K562 (cell line): ENCODE measurements around the gene ACSF3. TPM values are rescaled to one million over a fixed set of nuclear protein-coding genes. Genes with fewer than 3 reads are reported as not detected.
A peak's percentile ranks its signal among the peaks of the same experiment; 100 is the strongest.

Experiments used
- ATAC-seq: fragments of 200-7000 bp; cut with Tn5 transposase; 3 replicates; pipeline ENCODE4 v1.9.1; 2020; ENCODE audit warnings: moderate library complexity
- BruUV-seq: library from RNA; stranded (reverse); fragments of 400-500 nt; replicated peaks from 2 replicates; lab custom pipeline; 2021; lab: Mats Ljungman, UMichigan
- CTCF ChIA-PET: fragments of 300-600 bp; formaldehyde crosslinking; extraction: SDS; loops from one replicate; lab custom pipeline; 2021; ENCODE audit warnings: low intra/inter-chr PET ratio; lab: Yijun Ruan, JAX
- POLR2A ChIA-PET: fragments of 300-600, 350-650 bp; sonication (Branson Sonifier 250); formaldehyde crosslinking; extraction: SDS; loops from one replicate; lab custom pipeline; 2021; ENCODE audit warnings: antibody characterized with exemption, inconsistent platforms; lab: Yijun Ruan, JAX
- DNase-seq, 4 experiments: peaks; one replicate each; pipeline versions ENCODE4 v3.0.0 to v3.0.0-alpha.2; 2011 to 2018; ENCODE audit warnings: low spot score in 3 of 4, mixed read lengths in 3 of 4; ENCODE audit errors: extremely low read depth in 1 of 4
- FAIRE-seq: peaks from 2 replicates; lab custom pipeline; 2011; peaks lifted over from hg19 to GRCh38; lab: Jason Lieb, UNC
- H2AFZ ChIP-seq: 2 replicates; pipeline ENCODE4 v1.6.0; 2011; ENCODE audit warnings: low read depth, low read length, control low read depth, inconsistent platforms
- H3K27ac ChIP-seq: fragments of 200-600 bp; 3 replicates; pipeline ENCODE4 v1.8.0; 2011; ENCODE audit warnings: low read depth, mild to moderate bottlenecking, control low read depth, inconsistent platforms, low read length, moderate library complexity, mixed read lengths; ENCODE audit errors: extremely low read depth
- H3K27me3 ChIP-seq, 2 experiments: fragments of 300-600 bp in 1 of 2; 2 replicates in 1 of 2; 3 replicates in 1 of 2; pipeline versions ENCODE4 v1.6.0 to v1.8.0; 2011; ENCODE audit warnings: inconsistent platforms in 2 of 2, low read length in 2 of 2, mild to moderate bottlenecking in 1 of 2, mixed read lengths in 1 of 2, moderate library complexity in 1 of 2; ENCODE audit not compliant: control insufficient read depth in 2 of 2, insufficient read depth in 2 of 2
- H3K36me3 ChIP-seq: fragments of 300-600 bp; 3 replicates; pipeline ENCODE4 v1.8.0; 2011; ENCODE audit warnings: mild to moderate bottlenecking, low read length, inconsistent platforms; ENCODE audit not compliant: control insufficient read depth, insufficient read depth
- H3K4me1 ChIP-seq, 2 experiments: fragments of 200-600 bp in 1 of 2; replicated peaks in 1 of 2; 2 replicates in 1 of 2; 3 replicates in 1 of 2; pipeline versions ENCODE4 v1.5.1 to v1.8.0; 2011; ENCODE audit warnings: inconsistent platforms in 2 of 2, low read length in 2 of 2, mild to moderate bottlenecking in 1 of 2, mixed read lengths in 1 of 2, moderate library complexity in 1 of 2; ENCODE audit not compliant: control insufficient read depth in 2 of 2, insufficient read depth in 2 of 2
- H3K4me2 ChIP-seq: 2 replicates; pipeline ENCODE4 v1.6.1; 2011; ENCODE audit warnings: low read length, control low read depth, inconsistent platforms, mixed read lengths; ENCODE audit not compliant: insufficient read depth
- H3K4me3 ChIP-seq: fragments of 200-600 bp; sonication (generic), shearing (Covaris generic); 2 replicates; pipeline ENCODE4 v1.5.1; 2016; ENCODE audit warnings: control low read depth, inconsistent platforms
- H3K79me2 ChIP-seq: fragments of 200-600 bp; 3 replicates; pipeline ENCODE4 v1.8.0; 2011; ENCODE audit warnings: low read length, inconsistent platforms; ENCODE audit not compliant: control insufficient read depth, insufficient read depth
- H3K9ac ChIP-seq, 2 experiments: 2 replicates each; pipeline versions ENCODE4 v1.6.0 to v1.6.1; 2011; ENCODE audit warnings: low read depth in 2 of 2, low read length in 2 of 2, control low read depth in 1 of 2, inconsistent platforms in 1 of 2, mild to moderate bottlenecking in 1 of 2, mixed read lengths in 1 of 2; ENCODE audit not compliant: insufficient read depth in 1 of 2
- H3K9me1 ChIP-seq: one replicate; pipeline ENCODE4 v1.6.0; 2011; ENCODE audit warnings: inconsistent platforms, mild to moderate bottlenecking, low read length, moderate library complexity; ENCODE audit not compliant: control insufficient read depth, insufficient read depth
- H3K9me3 ChIP-seq: replicated peaks from 2 replicates; pipeline ENCODE4 v1.5.1; 2011; ENCODE audit warnings: low read depth, low read length, inconsistent platforms; ENCODE audit not compliant: control insufficient read depth, insufficient read depth
- H4K20me1 ChIP-seq: replicated peaks from 2 replicates; pipeline ENCODE4 v1.6.1; 2011; ENCODE audit warnings: low read length, inconsistent platforms, mixed read lengths; ENCODE audit not compliant: control insufficient read depth, insufficient read depth
- EGR1 ChIP-seq: fragments of 450-650 bp; conservative IDR thresholded peaks from 2 replicates; pipeline ENCODE4 v1.6.1; 2017; ENCODE audit warnings: mild to moderate bottlenecking
- GABPB2 ChIP-seq: fragments of 250-450 bp; sonication (Bioruptor Pico); conservative IDR thresholded peaks from 2 replicates; pipeline ENCODE4 v1.5.1; 2021; ENCODE audit warnings: mild to moderate bottlenecking
- MYC ChIP-seq, 2 experiments: fragments of 250-450 bp in 1 of 2; sonication (Bioruptor Pico) in 1 of 2; IDR thresholded peaks; 2 replicates each; pipeline versions ENCODE4 v1.5.1 to v1.6.1; 2012 to 2021; ENCODE audit warnings: low read depth in 2 of 2, borderline replicate concordance in 1 of 2, improper control_type of control experiment in 1 of 2, low read length in 1 of 2, mild to moderate bottlenecking in 1 of 2, moderate library complexity in 1 of 2
- RERE ChIP-seq: sonication (generic); formaldehyde crosslinking; IDR thresholded peaks from 2 replicates; pipeline ENCODE4 v1.8.0; 2023; ENCODE audit warnings: missing genetic modification reagents, mild to moderate bottlenecking, borderline replicate concordance
- TFAP4 ChIP-seq: sonication (generic); formaldehyde crosslinking; IDR thresholded peaks from 2 replicates; pipeline ENCODE4 v1.8.0; 2022; ENCODE audit warnings: missing genetic modification reagents, mild to moderate bottlenecking, moderate library complexity, borderline replicate concordance
- ZFP91 ChIP-seq: sonication (generic); formaldehyde crosslinking; IDR thresholded peaks from 2 replicates; pipeline ENCODE4 v1.8.0; 2022; ENCODE audit warnings: mild to moderate bottlenecking, missing genetic modification reagents
- ZNF354B ChIP-seq: fragments of 250-450 bp; sonication (Bioruptor Pico); IDR thresholded peaks from 2 replicates; pipeline ENCODE4 v1.4.0; 2020
- WGBS: fragments of 100-300 bp; shearing (Covaris generic); methylation state at CpG from one replicate; pipeline ENCODE4 v1.1.6; 2016; ENCODE audit warnings: low coverage, mixed read lengths; ENCODE audit not compliant: insufficient coverage; ENCODE audit errors: missing lambda C conversion rate; 5-methylcytosine and 5-hydroxymethylcytosine counted together
- in situ Hi-C: fragments of 300-500 bp; cut with MboI; formaldehyde crosslinking; loops from 4 replicates; pipeline ENCODE4 v1.15.0; 2018; ENCODE audit warnings: inconsistent platforms, mixed read lengths
- intact Hi-C: fragments of 100-400 bp; cut with micrococcal nuclease; formaldehyde crosslinking; loops from 2 replicates; pipeline ENCODE4 v1.14.2; 2022
- polyA plus RNA-seq, 8 experiments: library from polyadenylated mRNA; depleted of rRNA in 4 of 8; stranded (reverse) in 5 of 8; unstranded in 3 of 8; fragments of >200 nt; fragmentation: Nextera tagmentation in 2 of 8; fragmentation: Illumina TruSeq in 1 of 8; extraction: Ambion mirVana in 2 of 8; extraction: Trizol in 1 of 8; gene quantifications; 2 replicates each; pipeline versions ENCODE4 v1.2.1 to v1.2.3, GENCODE V29; 2011 to 2014; ENCODE audit warnings: inconsistent platforms in 1 of 8, missing spikeins in 1 of 8
- total RNA-seq, 7 experiments: library from RNA; depleted of rRNA in 6 of 7; stranded (reverse); fragments of >200 nt in 6 of 7; fragmentation: Illumina TruSeq in 2 of 7; extraction: Trizol in 2 of 7; gene quantifications; 2 replicates each; pipeline versions ENCODE4 v1.2.1 to v1.2.3, GENCODE V29; 2011 to 2021; ENCODE audit warnings: low replicate concordance in 1 of 7

The ACSF3 gene
- total and polyA plus RNA-seq, 9 of the 15 experiments (the other 6 are each of a cell fraction or from before 2014, with no cell fraction given) = 0.77 to 32.8 (median 14.7) TPM

GRCh38 chr16:89171216-89172170 is 77.8 kb downstream of the ACSF3 start, which contains the start of gene CDH15:
TSS of gene CDH15 (plus strand) at chr16:89171748. CDS start at chr16:89171832, 84 bp downstream.
- 3% methylated on average over 28 of the region's 74 CpGs for WGBS
- TF ChIP-seq MYC (IDR thresholded peaks at IDR 0.05; ENCODE audit: low read depth, low read length) (peak; percentile 56; the same call in 1 of the 2 replicates), MYC (CRISPR knock-in tag; IDR thresholded peaks at IDR 0.05; ENCODE audit: borderline replicate concordance, low read depth) (no peak), RERE (CRISPR knock-in tag) (no peak), EGR1 (peak; percentile 69), ZNF354B (CRISPR knock-in tag) (no peak), GABPB2 (CRISPR knock-in tag) (no peak), TFAP4 (CRISPR knock-in tag) (peak; percentile 56; the same call in 1 of the 2 replicates), ZFP91 (CRISPR knock-in tag) (no peak)

More at GRCh38 chr16:89171216-89172170, 77.8 kb downstream of the ACSF3 start, which contains the start of gene CDH15:
- peaks cover 18 to 96% of the 10 kb centered on the region in 2 experiments for H3K4me1 ChIP-seq
- peak within 1 kb of the TSS; percentile 66 for H3K4me2 ChIP-seq
- peaks cover 3% of the 10 kb centered on the region; the same call in 1 of the 2 replicates for H4K20me1 ChIP-seq
- peak within 1 kb of the TSS in 1 of 2 experiments; percentile 91; a peak in 2 of 4 replicates for H3K9ac ChIP-seq
- H3K4me3 ChIP-seq = peak within 1 kb of the TSS; percentile 12
- ATAC-seq (peak; percentile 92), FAIRE-seq (peak; percentile 77), DNase-seq (peak; percentile 98 to 99 (median 98))
- H3K36me3 ChIP-seq = no peaks in the 10 kb centered on the region
- BruUV-seq = no TSS peak
- in situ Hi-C loops = no loop called here
- no peak within 1 kb of the TSS for H3K27ac ChIP-seq
- H3K27me3 ChIP-seq = peaks cover 0 to 18% of the 10 kb centered on the region in 2 experiments; a peak in 2 of 5 replicates
- ChIA-PET CTCF (interaction anchor here (0.5 to 1.0 kb wide), 5 partner anchors 11 to 426 kb away, joined by 3 to 5 read pairs (median 3); partner anchors contain the start of gene APRT), POLR2A (interaction anchor here (0.5 to 1.1 kb wide), 6 partner anchors 12 to 715 kb away, joined by 3 to 4 read pairs (median 3); no protein-coding TSS in a partner anchor)
- no peaks in the 10 kb centered on the region for H3K79me2 ChIP-seq
- intact Hi-C loops = loop anchor here (1.0 to 2.0 kb wide), 3 partner anchors 30 to 359 kb away; partner anchors contain the start of gene ZNF778
- no peaks in the 10 kb centered on the region for H3K9me1 ChIP-seq
- peak within 1 kb of the TSS; percentile 77 for H2AFZ ChIP-seq
- H3K9me3 ChIP-seq = no peaks in the 10 kb centered on the region
